NCI-H1930 (cell line): ENCODE results near the gene FURIN.
A peak's percentile ranks its signal among the peaks of the same experiment; 100 is the strongest.
"Not testable (repeated sequence)": the region's sequence is repeated elsewhere in the genome, so short reads cannot be mapped to it uniquely, and the experiment has no call there.

Experiments
- DNase-seq, 2 experiments: peaks; one replicate each; lab custom pipeline; 2025; lab: John Stamatoyannopoulos, UW

FURIN gene

DNA sequence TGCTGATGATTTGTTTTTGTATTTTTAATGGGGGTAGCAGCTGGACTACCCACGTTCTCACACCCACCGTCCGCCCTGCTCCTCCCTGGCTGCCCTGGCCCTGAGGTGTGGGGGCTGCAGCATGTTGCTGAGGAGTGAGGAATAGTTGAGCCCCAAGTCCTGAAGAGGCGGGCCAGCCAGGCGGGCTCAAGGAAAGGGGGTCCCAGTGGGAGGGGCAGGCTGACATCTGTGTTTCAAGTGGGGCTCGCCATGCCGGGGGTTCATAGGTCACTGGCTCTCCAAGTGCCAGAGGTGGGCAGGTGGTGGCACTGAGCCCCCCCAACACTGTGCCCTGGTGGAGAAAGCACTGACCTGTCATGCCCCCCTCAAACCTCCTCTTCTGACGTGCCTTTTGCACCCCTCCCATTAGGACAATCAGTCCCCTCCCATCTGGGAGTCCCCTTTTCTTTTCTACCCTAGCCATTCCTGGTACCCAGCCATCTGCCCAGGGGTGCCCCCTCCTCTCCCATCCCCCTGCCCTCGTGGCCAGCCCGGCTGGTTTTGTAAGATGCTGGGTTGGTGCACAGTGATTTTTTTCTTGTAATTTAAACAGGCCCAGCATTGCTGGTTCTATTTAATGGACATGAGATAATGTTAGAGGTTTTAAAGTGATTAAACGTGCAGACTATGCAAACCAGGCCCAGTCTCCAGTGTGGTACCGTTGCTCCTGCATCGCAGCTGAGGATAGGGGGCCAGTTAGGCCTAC, 14.6 kb downstream of the FURIN start:
- no peak for DNase-seq

- no peak for DNase-seq
These were observed 15.2 kb downstream of the FURIN start for GRCh38 chr15:90883526-90883975.

DNA sequence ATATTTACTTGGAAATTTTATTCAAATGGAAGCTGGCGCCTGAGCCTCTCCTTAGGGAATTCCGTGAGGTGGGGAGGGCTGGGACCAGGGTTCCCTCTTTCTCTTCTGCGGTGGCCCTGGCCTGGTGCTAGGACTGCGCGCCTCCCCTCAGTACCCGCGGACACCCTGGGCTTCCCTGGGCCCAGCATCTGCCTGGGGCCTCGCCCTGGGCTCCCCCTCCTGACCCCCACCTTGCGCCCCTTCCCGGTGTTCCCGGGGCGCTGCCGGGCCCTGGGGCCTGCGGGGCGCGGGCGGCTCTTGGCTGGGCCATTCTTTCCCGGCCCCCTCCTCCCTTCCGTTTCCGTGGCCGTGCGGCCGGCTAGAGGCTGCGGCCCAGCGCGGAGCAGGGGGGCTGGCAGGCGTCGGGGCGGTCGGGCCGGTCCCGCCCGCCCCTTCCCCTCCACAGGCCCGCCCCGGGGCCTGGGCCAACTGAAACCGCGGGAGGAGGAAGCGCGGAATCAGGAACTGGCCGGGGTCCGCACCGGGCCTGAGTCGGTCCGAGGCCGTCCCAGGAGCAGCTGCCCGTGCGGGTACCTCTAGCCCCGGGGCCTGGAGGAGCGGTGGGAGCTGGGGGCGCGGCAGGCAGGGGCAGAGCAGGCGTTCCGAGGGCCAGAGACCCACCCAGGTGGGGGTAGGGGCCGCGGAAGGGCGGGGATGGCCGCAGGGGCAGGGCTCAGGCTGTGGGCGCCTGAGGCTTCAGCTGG, 15.8 kb downstream of the FURIN start, which contains the start of gene FES:
Gene FES, plus strand, starts transcription at position 529 of the 743 bp plus-strand sequence. CDS start 542 bp downstream, outside the sequence.
- no peak for DNase-seq

GRCh38 chr15:90884719-90885431, 16.5 kb downstream of the FURIN start:
- no peak for DNase-seq

DNA sequence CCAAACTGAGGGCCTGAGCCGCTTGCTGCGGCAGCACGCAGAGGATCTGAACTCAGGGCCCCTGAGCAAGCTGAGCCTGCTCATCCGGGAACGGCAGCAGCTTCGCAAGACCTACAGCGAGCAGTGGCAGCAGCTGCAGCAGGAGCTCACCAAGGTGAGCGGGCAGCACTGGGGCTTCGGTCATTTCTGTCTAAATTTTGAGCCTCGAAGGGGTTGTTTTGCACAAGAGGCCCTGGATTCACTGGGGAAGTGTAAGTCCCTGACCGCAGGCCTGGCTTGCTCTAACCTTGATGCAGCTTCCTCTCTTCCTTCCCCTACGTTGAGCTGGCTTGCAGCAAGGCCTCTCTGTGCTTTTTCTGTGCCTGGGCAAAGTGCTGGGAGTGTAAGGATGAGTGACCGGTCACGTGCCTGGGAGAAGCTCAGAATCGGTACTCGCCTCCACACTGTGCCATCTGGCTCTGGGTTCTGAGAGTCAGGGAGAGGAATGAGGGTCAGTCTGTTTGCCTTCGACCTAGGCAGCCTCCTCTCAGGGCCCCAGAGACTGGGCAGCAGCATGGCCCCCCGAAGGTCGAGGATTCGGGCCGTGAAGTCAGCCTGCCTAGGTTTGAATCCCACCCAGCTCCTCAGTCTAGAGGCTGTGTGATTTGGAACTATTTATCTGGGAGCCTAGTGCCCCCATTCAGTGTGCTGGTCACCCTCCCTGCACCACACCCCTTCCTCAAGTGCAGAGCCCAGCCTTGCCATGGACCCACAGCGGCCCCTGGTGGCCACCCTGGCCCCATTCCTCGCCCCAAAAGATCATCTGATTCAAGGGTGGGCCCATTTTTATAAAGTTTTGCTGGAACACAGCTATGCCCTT, 17.3 kb downstream of the FURIN start:
- peak in 1 of 2 experiments; percentile 8 for DNase-seq

DNA sequence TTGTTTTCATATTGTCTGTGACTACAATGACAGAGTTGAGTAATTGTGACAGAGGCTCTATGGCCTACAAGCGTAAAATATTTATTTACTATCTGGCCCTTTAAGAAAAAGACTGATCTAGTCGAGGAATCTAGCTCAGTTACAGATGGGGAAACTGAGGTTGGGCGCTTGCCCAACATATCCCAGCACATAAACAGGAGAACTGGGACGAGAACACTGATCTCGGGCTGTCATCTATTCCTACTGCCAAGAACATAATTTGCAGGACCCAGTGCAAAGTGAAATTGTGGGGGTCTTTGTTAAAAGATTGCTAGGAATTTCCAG, 17.9 kb downstream of the FURIN start:
- DNase-seq = no peak

DNA sequence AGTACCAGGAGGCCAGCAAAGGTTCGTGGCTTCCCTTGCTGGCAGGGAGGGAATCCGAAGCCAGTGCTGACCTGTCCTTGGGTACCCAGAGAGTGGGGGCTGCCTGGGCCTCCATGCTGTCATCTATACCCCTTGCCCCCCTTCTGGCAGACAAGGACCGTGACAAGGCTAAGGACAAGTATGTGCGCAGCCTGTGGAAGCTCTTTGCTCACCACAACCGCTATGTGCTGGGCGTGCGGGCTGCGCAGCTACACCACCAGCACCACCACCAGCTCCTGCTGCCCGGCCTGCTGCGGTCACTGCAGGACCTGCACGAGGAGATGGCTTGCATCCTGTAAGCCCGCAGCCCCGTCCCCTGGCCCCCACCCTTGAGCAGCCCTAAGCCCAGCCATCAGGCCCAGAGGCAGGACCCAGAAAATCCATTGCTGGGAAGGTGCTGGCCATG, 18.7 kb downstream of the FURIN start:
- DNase-seq = no peak

DNA sequence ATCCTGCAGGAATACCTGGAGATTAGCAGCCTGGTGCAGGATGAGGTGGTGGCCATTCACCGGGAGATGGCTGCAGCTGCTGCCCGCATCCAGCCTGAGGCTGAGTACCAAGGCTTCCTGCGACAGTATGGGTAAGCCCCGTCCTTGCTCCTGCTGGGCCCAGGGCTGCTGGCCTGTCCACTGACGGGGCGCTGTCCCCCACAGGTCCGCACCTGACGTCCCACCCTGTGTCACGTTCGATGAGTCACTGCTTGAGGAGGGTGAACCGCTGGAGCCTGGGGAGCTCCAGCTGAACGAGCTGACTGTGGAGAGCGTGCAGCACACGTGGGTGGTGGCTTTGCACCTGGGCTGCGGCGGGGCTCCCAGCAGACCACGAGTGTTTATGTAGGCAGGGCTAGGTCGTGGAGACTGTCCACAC, 20.9 kb downstream of the FURIN start:
- no peak for DNase-seq

DNA sequence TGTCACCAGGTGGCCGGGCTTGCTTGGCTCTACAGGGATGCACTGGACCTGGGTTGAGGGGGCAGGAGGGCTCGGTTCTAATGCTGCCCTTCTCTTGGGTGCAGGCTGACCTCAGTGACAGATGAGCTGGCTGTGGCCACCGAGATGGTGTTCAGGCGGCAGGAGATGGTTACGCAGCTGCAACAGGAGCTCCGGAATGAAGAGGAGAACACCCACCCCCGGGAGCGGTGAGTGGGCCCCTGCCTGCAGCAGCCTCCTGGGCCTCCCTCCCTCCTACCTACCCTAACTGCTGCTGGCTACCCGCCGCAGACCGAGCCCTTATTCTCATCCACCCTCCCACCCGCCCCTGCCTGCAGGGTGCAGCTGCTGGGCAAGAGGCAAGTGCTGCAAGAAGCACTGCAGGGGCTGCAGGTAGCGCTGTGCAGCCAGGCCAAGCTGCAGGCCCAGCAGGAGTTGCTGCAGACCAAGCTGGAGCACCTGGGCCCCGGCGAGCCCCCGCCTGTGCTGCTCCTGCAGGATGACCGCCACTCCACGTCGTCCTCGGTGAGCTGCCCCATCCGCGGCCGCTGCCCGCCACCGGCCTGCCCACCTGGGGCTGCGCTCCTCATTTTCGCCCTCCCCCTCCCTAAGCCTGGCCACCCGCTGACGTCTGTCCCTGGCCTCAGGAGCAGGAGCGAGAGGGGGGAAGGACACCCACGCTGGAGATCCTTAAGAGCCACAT, 21.5 kb downstream of the FURIN start:
- DNase-seq = no peak

DNA sequence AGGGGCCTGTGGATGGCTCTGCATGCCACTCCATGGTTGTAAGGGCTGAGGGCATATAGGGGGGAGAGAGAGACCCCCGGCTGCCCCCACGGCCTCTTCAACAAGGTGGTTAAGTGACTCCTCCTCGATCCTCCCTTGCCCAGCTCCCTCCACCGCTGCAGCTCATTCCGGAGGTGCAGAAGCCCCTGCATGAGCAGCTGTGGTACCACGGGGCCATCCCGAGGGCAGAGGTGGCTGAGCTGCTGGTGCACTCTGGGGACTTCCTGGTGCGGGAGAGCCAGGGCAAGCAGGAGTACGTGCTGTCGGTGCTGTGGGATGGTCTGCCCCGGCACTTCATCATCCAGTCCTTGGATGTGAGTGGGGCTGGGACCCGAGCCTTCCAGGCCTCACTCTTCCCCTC, 22.5 kb downstream of the FURIN start:
- DNase-seq = no peak

DNA sequence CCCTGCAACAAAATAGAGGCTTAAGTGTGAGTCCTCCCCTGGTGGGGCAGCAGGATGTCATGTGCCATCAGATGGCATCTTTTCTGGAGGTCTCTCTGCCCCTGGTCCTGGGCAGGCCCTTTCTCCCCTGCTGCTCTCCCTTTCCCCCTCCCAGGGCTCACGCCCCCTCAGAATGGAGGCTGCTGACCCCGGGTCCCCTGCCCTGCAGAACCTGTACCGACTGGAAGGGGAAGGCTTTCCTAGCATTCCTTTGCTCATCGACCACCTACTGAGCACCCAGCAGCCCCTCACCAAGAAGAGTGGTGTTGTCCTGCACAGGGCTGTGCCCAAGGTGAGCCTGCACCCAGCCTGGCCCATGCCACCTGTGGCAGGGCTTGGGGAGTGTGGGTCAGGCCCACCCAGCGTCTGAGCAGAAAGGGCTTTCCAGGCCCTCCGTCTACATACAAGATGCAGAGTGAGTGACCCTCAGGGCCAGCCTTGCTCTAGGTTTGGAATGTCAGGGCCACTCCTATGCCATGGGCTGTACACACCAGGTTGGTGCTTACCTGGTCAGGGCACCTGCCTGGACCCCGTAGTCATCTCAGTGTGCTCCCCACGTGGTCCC, 23.1 kb downstream of the FURIN start:
- no peak for DNase-seq

DNA sequence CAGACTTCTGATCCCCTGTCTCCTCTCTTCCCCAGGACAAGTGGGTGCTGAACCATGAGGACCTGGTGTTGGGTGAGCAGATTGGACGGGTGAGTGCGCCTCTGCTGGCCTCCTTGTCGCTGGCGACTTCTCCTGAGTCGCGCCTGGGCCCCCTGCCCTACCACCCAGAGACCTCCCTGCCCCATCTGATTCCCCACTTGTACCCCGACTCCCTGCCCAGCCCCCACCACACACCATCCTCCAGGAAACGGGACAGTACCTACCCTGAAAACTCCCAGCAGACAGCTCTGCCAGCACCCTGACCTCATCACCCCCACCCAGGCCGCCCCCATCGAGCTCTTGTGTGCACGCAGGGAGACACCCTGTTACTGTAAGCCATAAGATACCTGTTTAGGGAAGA, 23.6 kb downstream of the FURIN start:
- no peak for DNase-seq

DNA sequence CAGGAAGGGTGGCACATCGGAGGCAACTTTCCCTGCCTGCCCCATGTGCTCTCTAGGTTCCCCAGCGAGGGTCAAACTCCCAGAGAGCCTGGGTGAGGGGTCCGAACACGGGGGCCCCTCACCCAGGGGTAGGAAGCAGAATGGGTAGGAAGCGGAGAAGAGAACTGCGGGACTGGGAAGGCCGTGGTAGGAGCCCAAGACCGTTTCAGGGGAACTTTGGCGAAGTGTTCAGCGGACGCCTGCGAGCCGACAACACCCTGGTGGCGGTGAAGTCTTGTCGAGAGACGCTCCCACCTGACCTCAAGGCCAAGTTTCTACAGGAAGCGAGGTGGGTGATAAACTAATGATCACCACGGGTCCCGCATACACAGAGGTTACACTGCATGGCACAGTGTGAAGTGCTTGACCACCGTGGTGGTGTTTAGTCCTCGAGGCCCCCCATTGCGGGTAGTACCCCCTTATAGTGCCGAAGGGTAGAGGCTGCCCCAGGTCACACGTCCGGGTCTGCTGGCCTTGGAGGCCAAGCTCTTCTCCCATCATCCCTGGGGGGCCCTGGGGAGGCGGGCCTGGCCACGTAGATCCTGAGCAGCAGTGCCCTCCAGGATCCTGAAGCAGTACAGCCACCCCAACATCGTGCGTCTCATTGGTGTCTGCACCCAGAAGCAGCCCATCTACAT, 24.2 kb downstream of the FURIN start:
- DNase-seq = no peak

DNA sequence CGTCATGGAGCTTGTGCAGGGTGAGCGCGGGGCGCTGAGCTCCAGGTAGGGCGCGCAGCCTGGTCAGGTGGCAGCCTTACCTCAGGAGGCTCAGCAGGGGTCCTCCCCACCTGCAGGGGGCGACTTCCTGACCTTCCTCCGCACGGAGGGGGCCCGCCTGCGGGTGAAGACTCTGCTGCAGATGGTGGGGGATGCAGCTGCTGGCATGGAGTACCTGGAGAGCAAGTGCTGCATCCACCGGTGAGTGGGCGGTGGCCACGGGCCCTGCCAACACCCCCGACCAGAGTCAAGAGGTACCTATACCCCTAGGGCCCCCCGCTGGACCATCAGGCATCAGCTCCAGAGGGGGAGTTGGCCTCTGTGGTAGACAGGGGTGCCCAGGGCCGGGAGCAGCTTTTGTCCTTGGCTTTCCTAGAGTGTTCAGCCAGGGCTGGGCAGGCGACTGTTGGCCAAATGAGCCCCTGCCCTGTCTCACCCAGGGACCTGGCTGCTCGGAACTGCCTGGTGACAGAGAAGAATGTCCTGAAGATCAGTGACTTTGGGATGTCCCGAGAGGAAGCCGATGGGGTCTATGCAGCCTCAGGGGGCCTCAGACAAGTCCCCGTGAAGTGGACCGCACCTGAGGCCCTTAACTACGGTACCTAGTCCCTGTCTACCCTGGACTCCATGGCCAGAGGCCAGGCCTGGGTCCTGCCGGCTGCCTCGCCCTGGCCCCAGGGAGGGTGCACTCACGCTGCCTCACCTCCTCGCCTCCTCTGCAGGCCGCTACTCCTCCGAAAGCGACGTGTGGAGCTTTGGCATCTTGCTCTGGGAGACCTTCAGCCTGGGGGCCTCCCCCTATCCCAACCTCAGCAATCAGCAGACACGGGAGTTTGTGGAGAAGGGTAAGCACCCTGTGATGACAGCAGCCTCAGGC, 25.0 kb downstream of the FURIN start:
- DNase-seq = peak in 1 of 2 experiments; percentile 44

DNA sequence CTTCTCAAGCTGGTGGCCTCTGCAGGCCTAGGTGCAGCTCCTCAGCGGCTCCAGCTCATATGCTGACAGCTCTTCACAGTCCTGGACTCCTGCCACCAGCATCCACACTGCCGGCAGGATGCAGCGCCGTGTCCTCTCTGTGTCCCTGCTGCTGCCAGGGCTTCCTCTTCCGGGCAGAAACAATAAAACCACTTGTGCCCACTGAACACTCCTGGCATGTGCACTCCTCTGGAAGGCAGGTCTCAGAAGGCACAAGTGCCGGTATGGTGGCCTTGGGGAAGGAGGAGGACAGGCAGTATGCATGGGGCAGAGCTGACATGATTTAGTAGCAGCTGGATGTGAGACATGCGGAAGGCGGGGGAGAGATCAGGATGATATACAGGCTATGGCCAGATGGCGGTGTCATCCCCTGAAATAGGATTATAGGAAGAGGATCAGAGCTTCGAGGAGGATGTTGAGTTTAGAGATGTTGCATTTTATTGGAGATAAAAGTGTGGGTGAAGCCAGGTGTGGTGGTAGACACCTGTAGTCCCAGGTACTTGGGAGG, 27.3 kb downstream of the FURIN start:
- DNase-seq = no peak

- not testable (repeated sequence) for DNase-seq
These were observed 28.8 kb downstream of the FURIN start for GRCh38 chr15:90897131-90897655.

- no peak for DNase-seq
These were observed 33.0 kb downstream of the FURIN start for GRCh38 chr15:90901175-90902039.
